ENCODE measurements around the gene ASB4.

Gene ASB4

DNA sequence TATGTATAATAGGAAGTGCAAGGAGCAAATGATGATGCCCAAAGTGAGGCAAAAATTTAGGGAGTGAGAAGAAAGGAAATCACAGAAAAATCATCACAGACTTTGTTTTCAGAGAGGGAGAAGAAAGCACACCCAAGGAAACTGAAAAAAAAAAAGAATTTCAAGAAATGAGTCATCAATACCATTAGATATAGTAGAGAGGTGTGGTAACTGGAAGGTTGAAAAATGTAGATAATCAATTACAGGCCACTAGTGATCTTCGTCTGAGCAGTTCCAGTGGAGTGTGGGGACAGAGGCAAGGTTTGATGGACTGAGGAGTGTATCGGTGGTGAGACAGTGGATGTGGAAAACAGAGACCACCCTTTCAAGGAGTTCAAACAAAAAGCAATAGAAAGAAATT lies 31.7 kb downstream of the ASB4 start:
- H3K36me3 ChIP-seq (replicated peaks; ENCODE audit: insufficient read depth, low read length), result no peaks in the 10 kb centered on the region
- H3F3A ChIP-seq (ENCODE audit: insufficient read depth, low read length), result no peaks in the 10 kb centered on the region
- no peak overlapping the region for H3K4me3 ChIP-seq (ENCODE audit: low read length)
- H3K27me3 ChIP-seq (replicated peaks; ENCODE audit: insufficient read depth, low read length), result no peaks in the 10 kb centered on the region
- TF ChIP-seq EZH2phosphoT487 (IDR thresholded peaks at IDR 0.05; ENCODE audit: low read length), result no peak
- TF ChIP-seq CTCF (IDR thresholded peaks at IDR 0.05; ENCODE audit: low read length), result no peak
- no peak for TF ChIP-seq EZH2 (optimal IDR thresholded peaks at IDR 0.05; ENCODE audit: low read depth, low read length)
- no peak overlapping the region for H3K4me2 ChIP-seq (ENCODE audit: low read depth, low read length)
- H3K4me1 ChIP-seq (ENCODE audit: low read length), result peaks cover 21% of the 10 kb centered on the region
- H3K9me2 ChIP-seq (replicated peaks; ENCODE audit: insufficient read depth, low read length), result no peaks in the 10 kb centered on the region
- H3K9ac ChIP-seq (ENCODE audit: low read length), result no peak overlapping the region
- no peaks in the 10 kb centered on the region for H3K9me3 ChIP-seq (replicated peaks; ENCODE audit: insufficient read depth, low read length)
- H3K27ac ChIP-seq (ENCODE audit: low read length), result no peak overlapping the region
- no peaks in the 10 kb centered on the region for H3K79me2 ChIP-seq (ENCODE audit: low read length)
- H2AFZ ChIP-seq (ENCODE audit: low read length), result no peak overlapping the region
- no peaks in the 10 kb centered on the region for H4K20me1 ChIP-seq (ENCODE audit: insufficient read depth, low read length)
- no peak for DNase-seq

- Histone ChIP-seq H3K9me2 (replicated peaks; ENCODE audit: insufficient read depth, low read length) (no peaks in the 10 kb centered on the region), H3K79me2 (ENCODE audit: low read length) (no peaks in the 10 kb centered on the region), H3K36me3 (replicated peaks; ENCODE audit: insufficient read depth, low read length) (no peaks in the 10 kb centered on the region), H3K27ac (ENCODE audit: low read length) (no peak overlapping the region), H3K4me1 (ENCODE audit: low read length) (peaks cover 21% of the 10 kb centered on the region), H3K9me3 (replicated peaks; ENCODE audit: insufficient read depth, low read length) (no peaks in the 10 kb centered on the region), H3K9ac (ENCODE audit: low read length) (no peak overlapping the region), H3K4me3 (ENCODE audit: low read length) (no peak overlapping the region), H3F3A (ENCODE audit: insufficient read depth, low read length) (no peaks in the 10 kb centered on the region), H4K20me1 (ENCODE audit: insufficient read depth, low read length) (no peaks in the 10 kb centered on the region), H3K27me3 (replicated peaks; ENCODE audit: insufficient read depth, low read length) (no peaks in the 10 kb centered on the region), H2AFZ (ENCODE audit: low read length) (no peak overlapping the region), H3K4me2 (ENCODE audit: low read depth, low read length) (no peak overlapping the region)
- DNase-seq, result no peak
- TF ChIP-seq EZH2 (optimal IDR thresholded peaks at IDR 0.05; ENCODE audit: low read depth, low read length), result no peak
- TF ChIP-seq CTCF (IDR thresholded peaks at IDR 0.05; ENCODE audit: low read length), result no peak
- no peak for TF ChIP-seq EZH2phosphoT487 (IDR thresholded peaks at IDR 0.05; ENCODE audit: low read length)
These were observed 32.1 kb downstream of the ASB4 start for GRCh38 chr7:95517870-95518269.

DNA sequence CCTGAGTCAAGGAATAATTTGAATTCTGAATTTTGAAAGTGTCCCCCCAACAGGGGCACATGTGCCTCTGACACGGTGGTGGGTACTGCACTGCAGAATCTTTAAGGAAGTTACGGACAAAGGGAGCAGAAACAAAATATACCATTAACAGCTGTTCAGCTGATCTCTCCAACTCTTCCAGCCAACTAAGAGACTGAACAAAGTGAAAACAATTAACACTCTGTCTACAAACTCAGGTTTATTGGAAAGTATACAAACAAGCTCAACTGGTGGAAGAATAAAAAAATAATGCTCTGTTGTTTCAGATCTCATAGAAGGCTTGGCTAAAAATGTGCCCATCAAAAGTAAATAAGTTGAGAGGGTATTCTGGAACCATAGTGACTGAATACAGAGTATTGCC lies 34.4 kb downstream of the ASB4 start:
- H2AFZ ChIP-seq (ENCODE audit: low read length), result no peak overlapping the region
- no peaks in the 10 kb centered on the region for H3F3A ChIP-seq (ENCODE audit: insufficient read depth, low read length)
- no peak overlapping the region for H3K4me3 ChIP-seq (ENCODE audit: low read length)
- no peaks in the 10 kb centered on the region for H3K79me2 ChIP-seq (ENCODE audit: low read length)
- no peaks in the 10 kb centered on the region for H3K27me3 ChIP-seq (replicated peaks; ENCODE audit: insufficient read depth, low read length)
- no peaks in the 10 kb centered on the region for H3K9me3 ChIP-seq (replicated peaks; ENCODE audit: insufficient read depth, low read length)
- no peak overlapping the region for H3K27ac ChIP-seq (ENCODE audit: low read length)
- H3K36me3 ChIP-seq (replicated peaks; ENCODE audit: insufficient read depth, low read length), result no peaks in the 10 kb centered on the region
- TF ChIP-seq EZH2 (optimal IDR thresholded peaks at IDR 0.05; ENCODE audit: low read depth, low read length), result no peak
- TF ChIP-seq CTCF (IDR thresholded peaks at IDR 0.05; ENCODE audit: low read length), result no peak
- TF ChIP-seq EZH2phosphoT487 (IDR thresholded peaks at IDR 0.05; ENCODE audit: low read length), result no peak
- H3K4me1 ChIP-seq (ENCODE audit: low read length), result peaks cover 21% of the 10 kb centered on the region
- DNase-seq, result no peak
- no peaks in the 10 kb centered on the region for H3K9me2 ChIP-seq (replicated peaks; ENCODE audit: insufficient read depth, low read length)
- no peak overlapping the region for H3K4me2 ChIP-seq (ENCODE audit: low read depth, low read length)
- H4K20me1 ChIP-seq (ENCODE audit: insufficient read depth, low read length), result no peaks in the 10 kb centered on the region
- H3K9ac ChIP-seq (ENCODE audit: low read length), result no peak overlapping the region

All from MM.1S (cell line).